GM12872 (cell line): Measurements from ENCODE around the gene NFIA.

Experiments used
- TF ChIP-seq, protein P1 (sequence below): IDR thresholded peaks from 3 replicates; pipeline ENCODE4 v1.5.1; 2011; ENCODE audit warnings: low read depth, mild to moderate bottlenecking, low read length, moderate library complexity; ENCODE audit not compliant: insufficient read depth

The NFIA gene

DNA sequence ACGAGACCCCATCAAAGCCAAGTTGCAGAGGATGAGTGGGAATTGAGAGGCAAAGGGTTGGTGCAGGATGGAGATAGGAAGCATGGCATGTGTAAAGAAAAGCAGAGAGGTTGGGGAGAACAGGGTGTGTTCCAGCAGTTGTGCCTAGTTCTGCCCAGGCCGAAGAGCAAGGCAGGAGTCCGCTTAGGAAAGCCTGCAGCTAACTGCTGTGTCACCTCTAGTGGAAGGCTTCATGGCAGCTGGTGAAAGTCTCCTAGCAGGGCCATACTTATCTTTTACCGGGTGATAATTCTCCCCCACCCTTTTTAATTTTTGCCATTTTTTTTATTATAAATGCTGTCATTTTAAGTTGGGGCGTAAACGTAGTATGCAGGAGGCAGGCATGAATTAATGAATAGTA, 93.6 kb downstream of the NFIA start:
- TF ChIP-seq, protein P1, sequence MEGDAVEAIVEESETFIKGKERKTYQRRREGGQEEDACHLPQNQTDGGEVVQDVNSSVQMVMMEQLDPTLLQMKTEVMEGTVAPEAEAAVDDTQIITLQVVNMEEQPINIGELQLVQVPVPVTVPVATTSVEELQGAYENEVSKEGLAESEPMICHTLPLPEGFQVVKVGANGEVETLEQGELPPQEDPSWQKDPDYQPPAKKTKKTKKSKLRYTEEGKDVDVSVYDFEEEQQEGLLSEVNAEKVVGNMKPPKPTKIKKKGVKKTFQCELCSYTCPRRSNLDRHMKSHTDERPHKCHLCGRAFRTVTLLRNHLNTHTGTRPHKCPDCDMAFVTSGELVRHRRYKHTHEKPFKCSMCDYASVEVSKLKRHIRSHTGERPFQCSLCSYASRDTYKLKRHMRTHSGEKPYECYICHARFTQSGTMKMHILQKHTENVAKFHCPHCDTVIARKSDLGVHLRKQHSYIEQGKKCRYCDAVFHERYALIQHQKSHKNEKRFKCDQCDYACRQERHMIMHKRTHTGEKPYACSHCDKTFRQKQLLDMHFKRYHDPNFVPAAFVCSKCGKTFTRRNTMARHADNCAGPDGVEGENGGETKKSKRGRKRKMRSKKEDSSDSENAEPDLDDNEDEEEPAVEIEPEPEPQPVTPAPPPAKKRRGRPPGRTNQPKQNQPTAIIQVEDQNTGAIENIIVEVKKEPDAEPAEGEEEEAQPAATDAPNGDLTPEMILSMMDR: no peak

DNA sequence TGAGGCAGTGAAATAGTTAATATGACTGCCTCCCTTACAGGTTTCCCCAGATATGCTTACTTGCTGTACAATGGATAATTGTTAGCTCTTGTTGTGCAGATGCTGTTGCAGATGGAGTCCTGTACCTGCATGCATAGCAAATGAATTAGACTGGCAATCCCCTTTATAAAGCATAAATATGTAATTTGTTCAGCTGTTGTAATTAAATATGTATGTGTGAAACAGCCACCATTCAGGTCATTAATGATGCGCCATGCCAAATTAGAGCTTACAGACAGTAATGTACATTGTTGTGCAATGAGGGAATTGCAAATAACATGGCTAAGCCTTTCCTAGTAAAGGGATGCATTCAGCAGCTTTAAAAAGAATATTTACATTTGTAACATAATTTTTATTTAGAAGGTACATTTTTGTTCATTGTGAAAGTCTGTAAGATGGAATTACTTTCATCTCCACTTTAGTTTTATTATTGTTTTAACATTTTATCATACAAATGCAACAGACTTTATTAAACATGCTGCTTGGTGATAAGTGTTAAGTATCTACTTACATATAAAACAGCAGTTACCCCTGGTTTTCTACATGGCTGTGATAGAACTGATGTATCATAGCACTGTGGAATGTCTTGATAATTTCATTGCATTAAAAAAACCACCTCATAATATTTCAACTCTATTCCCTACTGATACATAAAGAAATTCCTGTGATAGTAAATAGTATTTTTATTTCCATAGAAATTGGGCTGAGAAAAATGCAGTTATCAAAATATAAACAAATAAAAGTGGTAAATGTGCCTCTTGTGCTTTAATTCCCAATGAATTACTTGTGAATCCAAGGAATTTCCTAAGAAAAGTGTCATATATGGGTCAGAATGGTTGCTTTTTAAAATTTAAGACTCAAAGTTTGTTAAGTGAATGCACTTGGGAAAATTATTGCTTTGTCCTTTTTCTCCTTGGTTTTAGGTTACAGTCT, 99.0 kb downstream of the NFIA start:
- TF ChIP-seq, protein P1: no peak

DNA sequence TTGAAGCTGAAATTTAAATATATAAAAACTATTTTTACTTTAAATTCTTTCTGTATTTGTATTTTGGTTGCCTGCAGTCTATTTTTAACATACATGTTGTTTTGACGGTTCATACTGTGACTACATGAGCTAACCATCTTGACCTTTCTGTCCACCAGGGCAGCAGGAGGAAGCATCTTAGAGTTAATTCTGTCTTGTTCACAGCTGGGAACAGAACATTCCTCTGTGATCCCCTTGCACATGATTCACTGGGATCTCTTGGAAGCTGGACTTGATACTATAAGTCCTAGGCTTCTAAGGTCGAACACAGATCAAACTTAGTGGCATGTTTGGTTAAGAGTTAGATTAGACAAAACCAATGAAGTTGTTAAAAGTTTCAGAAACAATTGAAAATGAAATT, 99.7 kb downstream of the NFIA start:
- TF ChIP-seq, protein P1: no peak

DNA sequence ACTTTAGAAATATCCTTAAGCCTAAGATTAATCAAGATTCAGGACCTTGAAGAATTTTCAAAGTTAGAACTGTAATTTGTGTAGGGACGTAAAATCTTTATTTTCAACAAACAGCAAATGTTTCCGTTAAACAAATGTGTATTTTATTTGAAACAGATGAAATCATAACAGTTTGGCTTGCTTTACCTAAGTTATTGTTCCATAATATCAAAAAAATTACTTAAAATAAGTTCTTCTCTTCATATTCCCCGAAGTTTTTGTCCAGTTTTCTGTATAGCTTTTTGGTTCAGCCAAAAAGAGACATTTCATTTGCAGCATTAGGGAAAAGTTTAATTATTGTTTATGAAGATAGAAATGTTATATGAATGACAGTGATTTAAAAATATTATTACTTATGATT, 100.1 kb downstream of the NFIA start:
- TF ChIP-seq, protein P1: no peak

DNA sequence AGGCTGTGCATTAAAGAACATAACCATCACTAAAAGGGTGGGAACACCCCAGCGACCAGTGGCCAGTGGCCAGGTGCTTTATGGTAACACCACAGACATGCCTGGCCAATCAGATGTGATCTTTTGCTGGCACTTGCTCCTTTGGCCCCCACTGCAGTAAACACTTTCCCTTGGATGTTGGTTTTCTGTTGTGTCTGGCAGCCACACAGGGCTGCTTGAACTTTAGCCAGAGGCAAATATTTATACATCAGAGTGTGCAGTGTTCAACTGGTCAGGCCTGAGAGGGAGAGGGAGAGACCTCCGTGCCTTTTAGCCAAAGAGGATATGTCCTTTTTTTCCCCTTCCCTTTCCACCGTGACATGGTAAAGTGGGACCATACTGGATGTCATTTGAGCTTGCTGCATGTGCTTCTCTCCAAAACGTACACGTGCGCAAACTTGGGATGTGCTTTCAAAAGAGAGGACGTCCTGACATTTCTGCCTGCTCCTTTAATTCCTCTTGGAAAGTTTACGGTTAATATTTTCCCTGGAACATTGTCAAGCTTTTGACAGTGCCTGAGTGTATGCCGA, 101.2 kb downstream of the NFIA start:
- TF ChIP-seq, protein P1: no peak

DNA sequence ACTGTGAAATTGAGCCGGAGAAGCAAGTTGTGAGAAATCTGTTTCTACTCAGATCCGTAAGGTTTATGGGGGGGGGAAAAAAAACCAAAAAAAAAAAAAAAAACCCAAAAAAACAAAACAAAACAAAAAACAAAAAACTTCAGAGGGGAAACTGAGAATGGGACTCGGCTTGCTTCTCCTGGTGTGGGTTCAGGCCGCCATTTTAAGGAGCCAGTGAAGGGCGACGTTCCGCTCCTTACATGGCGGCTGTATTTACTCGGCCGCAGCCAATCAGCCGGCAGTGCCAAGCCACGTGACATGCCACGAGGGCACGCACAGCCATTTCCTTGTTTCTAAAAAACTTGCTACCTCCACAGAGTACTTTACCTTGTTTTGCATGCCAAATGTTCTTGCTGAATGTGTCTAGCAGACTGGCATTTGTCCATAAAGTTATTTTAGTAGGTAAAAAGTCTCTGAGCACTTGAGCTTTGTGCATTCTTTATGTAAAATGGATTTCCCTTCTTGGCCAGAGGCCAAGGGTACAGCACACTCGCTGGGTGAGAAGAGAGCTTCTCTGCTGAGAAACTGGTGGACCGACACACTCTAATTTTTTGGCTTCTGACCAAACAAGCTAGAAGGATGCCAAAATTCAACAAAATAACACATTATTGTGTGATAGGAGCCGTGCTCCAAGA, 101.8 kb downstream of the NFIA start:
- TF ChIP-seq, protein P1: no peak

DNA sequence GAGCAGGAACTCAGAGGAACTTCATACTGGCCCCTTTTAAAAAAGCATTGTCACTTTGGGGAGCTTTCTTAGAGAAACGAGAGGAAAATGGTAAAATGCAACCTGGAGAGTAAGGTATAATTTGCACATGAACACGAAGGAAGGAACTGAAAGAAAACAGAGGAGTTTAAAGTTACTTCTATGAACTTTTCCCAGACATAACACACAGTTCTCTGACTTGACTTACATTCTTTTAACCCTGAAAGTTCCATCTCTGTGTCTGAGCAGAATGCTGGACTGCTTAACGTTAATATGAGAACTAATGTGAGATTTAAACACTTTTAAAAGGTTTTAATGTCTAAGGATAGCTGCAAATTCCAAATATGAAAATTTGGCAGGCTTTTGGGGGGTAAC, 102.3 kb downstream of the NFIA start:
- TF ChIP-seq, protein P1: no peak
